ENCODE results near the gene PCNX3.

The PCNX3 gene

GRCh38 chr11:65596520-65596919 is 19.1 kb upstream of the PCNX3 start:
- no peak overlapping the region for H3K4me3 ChIP-seq (ENCODE audit: control insufficient read depth, low read depth, low read length)
- TF ChIP-seq, protein P1, sequence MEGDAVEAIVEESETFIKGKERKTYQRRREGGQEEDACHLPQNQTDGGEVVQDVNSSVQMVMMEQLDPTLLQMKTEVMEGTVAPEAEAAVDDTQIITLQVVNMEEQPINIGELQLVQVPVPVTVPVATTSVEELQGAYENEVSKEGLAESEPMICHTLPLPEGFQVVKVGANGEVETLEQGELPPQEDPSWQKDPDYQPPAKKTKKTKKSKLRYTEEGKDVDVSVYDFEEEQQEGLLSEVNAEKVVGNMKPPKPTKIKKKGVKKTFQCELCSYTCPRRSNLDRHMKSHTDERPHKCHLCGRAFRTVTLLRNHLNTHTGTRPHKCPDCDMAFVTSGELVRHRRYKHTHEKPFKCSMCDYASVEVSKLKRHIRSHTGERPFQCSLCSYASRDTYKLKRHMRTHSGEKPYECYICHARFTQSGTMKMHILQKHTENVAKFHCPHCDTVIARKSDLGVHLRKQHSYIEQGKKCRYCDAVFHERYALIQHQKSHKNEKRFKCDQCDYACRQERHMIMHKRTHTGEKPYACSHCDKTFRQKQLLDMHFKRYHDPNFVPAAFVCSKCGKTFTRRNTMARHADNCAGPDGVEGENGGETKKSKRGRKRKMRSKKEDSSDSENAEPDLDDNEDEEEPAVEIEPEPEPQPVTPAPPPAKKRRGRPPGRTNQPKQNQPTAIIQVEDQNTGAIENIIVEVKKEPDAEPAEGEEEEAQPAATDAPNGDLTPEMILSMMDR (IDR thresholded peaks at IDR 0.05; ENCODE audit: control insufficient read depth, insufficient read depth, low read depth, low read length, missing control alignments) = no peak
- DNase-seq (ENCODE audit: low read depth) = no peak

- DNase-seq (ENCODE audit: low read depth) = no peak
- no peak overlapping the region for H3K4me3 ChIP-seq (ENCODE audit: control insufficient read depth, low read depth, low read length)
- TF ChIP-seq, protein P1 (IDR thresholded peaks at IDR 0.05; ENCODE audit: control insufficient read depth, insufficient read depth, low read depth, low read length, missing control alignments) = no peak
Observed at GRCh38 chr11:65598258-65598699, 17.3 kb upstream of the PCNX3 start.

GRCh38 chr11:65599216-65599954 is 16.2 kb upstream of the PCNX3 start:
- DNase-seq (ENCODE audit: low read depth) = no peak
- no peak overlapping the region for H3K4me3 ChIP-seq (ENCODE audit: control insufficient read depth, low read depth, low read length)
- TF ChIP-seq, protein P1 (IDR thresholded peaks at IDR 0.05; ENCODE audit: control insufficient read depth, insufficient read depth, low read depth, low read length, missing control alignments) = no peak

DNA sequence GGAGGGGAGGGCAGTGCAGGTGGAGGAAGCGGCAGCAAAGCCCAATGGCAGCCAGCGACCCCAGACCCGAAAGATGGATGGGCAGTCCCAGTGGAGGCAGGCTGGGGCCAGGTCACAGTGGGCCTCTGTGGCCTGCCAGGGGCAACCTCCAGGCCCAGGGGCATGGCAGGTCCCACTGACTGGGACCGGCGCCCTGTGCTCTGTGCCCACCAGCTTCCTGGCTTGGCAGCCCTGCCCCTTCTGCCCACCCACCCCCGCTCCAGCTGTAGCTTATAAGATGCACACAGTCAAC is 15.7 kb upstream of the PCNX3 start:
- no peak for DNase-seq (ENCODE audit: low read depth)
- TF ChIP-seq, protein P1 (IDR thresholded peaks at IDR 0.05; ENCODE audit: control insufficient read depth, insufficient read depth, low read depth, low read length, missing control alignments) = no peak
- no peak overlapping the region for H3K4me3 ChIP-seq (ENCODE audit: control insufficient read depth, low read depth, low read length)

GRCh38 chr11:65604258-65604657 is 11.3 kb upstream of the PCNX3 start:
- TF ChIP-seq, protein P1 (IDR thresholded peaks at IDR 0.05; ENCODE audit: control insufficient read depth, insufficient read depth, low read depth, low read length, missing control alignments) = no peak
- H3K4me3 ChIP-seq (ENCODE audit: control insufficient read depth, low read depth, low read length) = no peak overlapping the region
- no peak for DNase-seq (ENCODE audit: low read depth)

- H3K4me3 ChIP-seq (ENCODE audit: control insufficient read depth, low read depth, low read length) = no peak overlapping the region
- peak; percentile 55 for DNase-seq (ENCODE audit: low read depth)
- TF ChIP-seq, protein P1 (IDR thresholded peaks at IDR 0.05; ENCODE audit: control insufficient read depth, insufficient read depth, low read depth, low read length, missing control alignments) = no peak
Observed at GRCh38 chr11:65606876-65607613, 8.5 kb upstream of the PCNX3 start.

All from AG09309 (cell line).